Measurements from ENCODE around the gene PLXNA2. TPM values are rescaled to one million over a fixed set of nuclear protein-coding genes. Genes with fewer than 3 reads are reported as not detected.

Gene PLXNA2
- total RNA-seq, 1 donor from 2014 or later, result 17.7 TPM

- no peak overlapping the region for H3K27ac ChIP-seq (ENCODE audit: low read depth, low read length)
- H3K4me1 ChIP-seq (ENCODE audit: insufficient read depth, low read length), result peaks cover 18% of the 10 kb centered on the region
- DNase-seq (ENCODE audit: low read depth), result no peak
- H4K20me1 ChIP-seq (ENCODE audit: insufficient read depth, low read length), result peaks cover 3% of the 10 kb centered on the region
- peaks cover 4% of the 10 kb centered on the region for H3K27me3 ChIP-seq (ENCODE audit: insufficient read depth, low read length)
- H3K36me3 ChIP-seq (ENCODE audit: insufficient read depth, low read length), result no peaks in the 10 kb centered on the region
- H3K4me2 ChIP-seq (ENCODE audit: low read length), result no peak overlapping the region
- Mint-ChIP-seq H3K27ac (ENCODE audit: unreplicated experiment) (no peak overlapping the region), H3K36me3 (ENCODE audit: low read depth, unreplicated experiment) (no peaks in the 10 kb centered on the region), H3K27me3 (ENCODE audit: low read depth, unreplicated experiment) (peaks cover 11% of the 10 kb centered on the region), H3K4me1 (ENCODE audit: low read depth, unreplicated experiment) (peaks cover 11% of the 10 kb centered on the region), H3K9me3 (ENCODE audit: unreplicated experiment) (no peaks in the 10 kb centered on the region), H3K4me3 (ENCODE audit: unreplicated experiment) (no peak overlapping the region)
- no peak for FAIRE-seq
- H3K79me2 ChIP-seq (ENCODE audit: insufficient read depth, low read length), result peaks cover 11% of the 10 kb centered on the region
- H3K9me3 ChIP-seq (ENCODE audit: insufficient read depth, low read depth, low read length), result no peaks in the 10 kb centered on the region
- no peak overlapping the region for H3K9ac ChIP-seq (ENCODE audit: low read length)
- H3K4me3 ChIP-seq (ENCODE audit: insufficient read depth, low read depth, low read length), result no peak overlapping the region
- TF ChIP-seq EZH2 (IDR thresholded peaks at IDR 0.05; ENCODE audit: insufficient read depth, low read length) (no peak), CTCF (IDR thresholded peaks at IDR 0.05; ENCODE audit: insufficient read depth, low read depth, low read length) (no peak)
- no peak overlapping the region for H2AFZ ChIP-seq (ENCODE audit: low read depth, low read length)
Observed at GRCh38 chr1:208247696-208248095, 3.5 kb upstream of the PLXNA2 start.

DNA sequence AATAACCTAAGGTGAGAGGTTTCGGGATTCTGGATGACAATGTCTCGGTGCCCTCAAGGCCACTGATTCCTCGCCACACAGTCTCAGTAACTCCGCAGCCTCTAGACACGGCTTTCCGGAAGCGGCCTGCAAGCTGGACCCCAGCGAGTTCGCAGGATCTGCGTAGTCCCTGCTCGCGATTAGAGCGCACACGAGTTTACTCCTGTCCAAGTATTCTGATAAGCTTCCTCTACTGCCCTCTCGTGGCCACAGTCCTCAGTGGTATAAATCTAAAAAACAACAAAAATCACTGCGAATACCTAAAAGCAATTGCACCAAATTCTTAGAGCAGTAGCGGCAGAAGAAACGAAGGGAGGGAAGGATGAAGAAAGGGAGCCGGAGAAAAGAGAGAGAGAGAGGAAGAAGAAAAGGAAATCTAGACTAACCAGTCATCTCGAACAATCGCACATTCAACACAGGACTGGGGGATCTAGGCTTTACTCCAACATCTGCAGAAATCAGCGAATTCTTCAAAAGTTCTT lies 1.1 kb upstream of the PLXNA2 start:
- peak overlapping the region; percentile 81 for H3K4me3 ChIP-seq (ENCODE audit: insufficient read depth, low read depth, low read length)
- peak; percentile 77 for TF ChIP-seq CTCF (IDR thresholded peaks at IDR 0.05; ENCODE audit: insufficient read depth, low read depth, low read length)
- TF ChIP-seq EZH2 (IDR thresholded peaks at IDR 0.05; ENCODE audit: insufficient read depth, low read length), result no peak
- peak overlapping the region; percentile 54 for H3K27ac Mint-ChIP-seq (ENCODE audit: unreplicated experiment)
- peaks cover 13% of the 10 kb centered on the region for H3K4me1 ChIP-seq (ENCODE audit: insufficient read depth, low read length)
- peaks cover under 1% of the 10 kb centered on the region for H3K27me3 ChIP-seq (ENCODE audit: insufficient read depth, low read length)
- peaks cover 22% of the 10 kb centered on the region for H3K27me3 Mint-ChIP-seq (ENCODE audit: low read depth, unreplicated experiment)
- H3K36me3 ChIP-seq (ENCODE audit: insufficient read depth, low read length), result no peaks in the 10 kb centered on the region
- FAIRE-seq, result peak; percentile 76
- peak overlapping the region; percentile 80 for H3K4me3 Mint-ChIP-seq (ENCODE audit: unreplicated experiment)
- no peaks in the 10 kb centered on the region for H3K36me3 Mint-ChIP-seq (ENCODE audit: low read depth, unreplicated experiment)
- peaks cover 13% of the 10 kb centered on the region for H3K4me1 Mint-ChIP-seq (ENCODE audit: low read depth, unreplicated experiment)
- H3K79me2 ChIP-seq (ENCODE audit: insufficient read depth, low read length), result peaks cover 31% of the 10 kb centered on the region
- peak; percentile 84 for DNase-seq (ENCODE audit: low read depth)
- H3K9me3 Mint-ChIP-seq (ENCODE audit: unreplicated experiment), result no peaks in the 10 kb centered on the region
- no peaks in the 10 kb centered on the region for H3K9me3 ChIP-seq (ENCODE audit: insufficient read depth, low read depth, low read length)
- peaks cover 21% of the 10 kb centered on the region for H4K20me1 ChIP-seq (ENCODE audit: insufficient read depth, low read length)
- peak overlapping the region; percentile 76 for H2AFZ ChIP-seq (ENCODE audit: low read depth, low read length)
- peak overlapping the region; percentile 93 for H3K4me2 ChIP-seq (ENCODE audit: low read length)
- H3K27ac ChIP-seq (ENCODE audit: low read depth, low read length), result no peak overlapping the region
- H3K9ac ChIP-seq (ENCODE audit: low read length), result no peak overlapping the region

- H3K36me3 ChIP-seq (ENCODE audit: insufficient read depth, low read length), result no peaks in the 10 kb centered on the region
- peaks cover 36% of the 10 kb centered on the region for H3K79me2 ChIP-seq (ENCODE audit: insufficient read depth, low read length)
- Mint-ChIP-seq H3K36me3 (ENCODE audit: low read depth, unreplicated experiment) (no peaks in the 10 kb centered on the region), H3K9me3 (ENCODE audit: unreplicated experiment) (no peaks in the 10 kb centered on the region), H3K4me3 (ENCODE audit: unreplicated experiment) (peak overlapping the region; percentile 95), H3K4me1 (ENCODE audit: low read depth, unreplicated experiment) (peaks cover 22% of the 10 kb centered on the region), H3K27me3 (ENCODE audit: low read depth, unreplicated experiment) (peaks cover 20% of the 10 kb centered on the region), H3K27ac (ENCODE audit: unreplicated experiment) (no peak overlapping the region)
- H3K4me1 ChIP-seq (ENCODE audit: insufficient read depth, low read length), result peaks cover 16% of the 10 kb centered on the region
- FAIRE-seq (no peak), DNase-seq (ENCODE audit: low read depth) (peak; percentile 18)
- TF ChIP-seq CTCF (IDR thresholded peaks at IDR 0.05; ENCODE audit: insufficient read depth, low read depth, low read length) (no peak), EZH2 (IDR thresholded peaks at IDR 0.05; ENCODE audit: insufficient read depth, low read length) (no peak)
- peak overlapping the region; percentile 93 for H3K4me2 ChIP-seq (ENCODE audit: low read length)
- no peak overlapping the region for H3K27ac ChIP-seq (ENCODE audit: low read depth, low read length)
- peak overlapping the region; percentile 81 for H3K4me3 ChIP-seq (ENCODE audit: insufficient read depth, low read depth, low read length)
- H4K20me1 ChIP-seq (ENCODE audit: insufficient read depth, low read length), result peaks cover 31% of the 10 kb centered on the region
- no peaks in the 10 kb centered on the region for H3K9me3 ChIP-seq (ENCODE audit: insufficient read depth, low read depth, low read length)
- no peaks in the 10 kb centered on the region for H3K27me3 ChIP-seq (ENCODE audit: insufficient read depth, low read length)
- peak overlapping the region; percentile 81 for H3K9ac ChIP-seq (ENCODE audit: low read length)
- H2AFZ ChIP-seq (ENCODE audit: low read depth, low read length), result peak overlapping the region; percentile 74
Observed at GRCh38 chr1:208243527-208243966, 637 bp downstream of the PLXNA2 start.

Measured in astrocyte (in vitro differentiated cells and primary cell).